Sigmoid colon (tissue), 4 donors: ENCODE results near the gene TBC1D22A.

ENCODE experiments used
- EP300 ChIP-seq, 4 donors: sonication (generic); formaldehyde crosslinking; IDR thresholded peaks; one replicate each; pipeline ENCODE4 v1.6.1; 2017; ENCODE audit warnings: antibody characterized with exemption in 4 of 4
- POLR2A ChIP-seq, 2 donors: fragments of 450-650 bp; IDR thresholded peaks; one replicate each; pipeline ENCODE4 v1.6.1; 2016; ENCODE audit warnings: antibody characterized with exemption in 2 of 2, mild to moderate bottlenecking in 2 of 2, moderate library complexity in 2 of 2
- POLR2AphosphoS5 ChIP-seq, 4 donors: sonication (generic); formaldehyde crosslinking; IDR thresholded peaks; one replicate each; pipeline ENCODE4 v1.6.1; 2017; ENCODE audit warnings: antibody characterized with exemption in 4 of 4
- TF ChIP-seq, protein P1 (sequence below), 4 experiments: fragments of 450-650 bp in 3 of 4; fragments of 200-600 bp in 1 of 4; IDR thresholded peaks; one replicate each; pipeline ENCODE4 v1.5.1; 2016 to 2019; ENCODE audit warnings: antibody characterized with exemption in 4 of 4, mild to moderate bottlenecking in 3 of 4, moderate library complexity in 2 of 4

DNA sequence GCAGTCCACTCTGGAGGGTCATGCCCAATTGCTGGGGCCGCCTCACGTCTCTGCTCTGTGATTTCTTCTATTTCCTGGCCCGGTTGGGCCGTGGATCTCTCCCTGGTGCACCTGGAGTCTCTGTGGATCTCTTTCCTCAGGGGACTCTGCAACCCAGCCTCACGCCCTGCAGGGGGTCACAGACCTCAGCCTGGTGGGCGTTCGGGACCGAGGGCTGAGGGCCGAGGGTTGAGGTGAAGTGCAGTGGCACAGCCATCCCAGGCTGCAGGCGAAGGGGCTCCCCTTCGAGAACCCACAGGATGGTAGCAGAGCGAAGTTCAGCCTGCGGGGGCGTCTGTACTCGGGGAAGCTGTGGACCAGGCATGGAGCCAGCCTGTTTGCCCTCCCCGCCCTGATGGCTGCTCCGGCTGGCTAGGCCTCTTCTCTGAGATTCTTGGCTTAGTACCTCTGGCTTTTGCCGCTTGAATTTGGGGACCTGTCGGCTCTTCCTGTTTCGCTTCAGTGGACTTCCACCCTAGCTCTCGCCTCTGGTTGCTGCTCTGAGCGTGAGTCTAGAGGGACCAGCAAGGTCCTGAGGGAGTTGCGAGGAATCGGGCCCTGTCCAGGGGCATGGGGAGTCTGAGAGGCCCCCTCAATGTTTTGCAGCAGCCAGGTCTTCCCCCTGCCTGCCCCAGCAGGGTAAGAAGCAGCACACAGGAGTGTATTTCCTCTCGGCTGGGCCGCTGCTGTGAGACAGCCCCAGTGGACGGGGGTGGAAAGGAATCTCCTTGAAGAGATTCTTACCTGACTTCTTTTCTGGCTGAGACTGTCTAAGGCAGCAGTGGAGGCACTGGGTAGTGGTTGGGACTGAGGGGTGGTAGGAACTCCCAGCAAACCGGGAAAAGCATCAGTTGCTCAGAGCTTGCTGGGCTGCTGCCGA lies 140.8 kb downstream of the TBC1D22A start:
- TF ChIP-seq, protein P1, sequence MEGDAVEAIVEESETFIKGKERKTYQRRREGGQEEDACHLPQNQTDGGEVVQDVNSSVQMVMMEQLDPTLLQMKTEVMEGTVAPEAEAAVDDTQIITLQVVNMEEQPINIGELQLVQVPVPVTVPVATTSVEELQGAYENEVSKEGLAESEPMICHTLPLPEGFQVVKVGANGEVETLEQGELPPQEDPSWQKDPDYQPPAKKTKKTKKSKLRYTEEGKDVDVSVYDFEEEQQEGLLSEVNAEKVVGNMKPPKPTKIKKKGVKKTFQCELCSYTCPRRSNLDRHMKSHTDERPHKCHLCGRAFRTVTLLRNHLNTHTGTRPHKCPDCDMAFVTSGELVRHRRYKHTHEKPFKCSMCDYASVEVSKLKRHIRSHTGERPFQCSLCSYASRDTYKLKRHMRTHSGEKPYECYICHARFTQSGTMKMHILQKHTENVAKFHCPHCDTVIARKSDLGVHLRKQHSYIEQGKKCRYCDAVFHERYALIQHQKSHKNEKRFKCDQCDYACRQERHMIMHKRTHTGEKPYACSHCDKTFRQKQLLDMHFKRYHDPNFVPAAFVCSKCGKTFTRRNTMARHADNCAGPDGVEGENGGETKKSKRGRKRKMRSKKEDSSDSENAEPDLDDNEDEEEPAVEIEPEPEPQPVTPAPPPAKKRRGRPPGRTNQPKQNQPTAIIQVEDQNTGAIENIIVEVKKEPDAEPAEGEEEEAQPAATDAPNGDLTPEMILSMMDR (IDR thresholded peaks at IDR 0.05), result no peak
- TF ChIP-seq EP300 (IDR thresholded peaks at IDR 0.05) (no peak), POLR2A (IDR thresholded peaks at IDR 0.05) (no peak), POLR2AphosphoS5 (IDR thresholded peaks at IDR 0.05) (no peak)
